Kidney epithelial cell (primary cell): ENCODE data around the gene EXOC3L1. TPM values are rescaled to one million over a fixed set of nuclear protein-coding genes. Genes with fewer than 3 reads are reported as not detected.

Source experiments
- DNase-seq: peaks from one replicate; pipeline ENCODE4 v3.0.0-alpha.2; 2010; ENCODE audit warnings: low read depth
- H3K27me3 ChIP-seq: 2 replicates; pipeline ENCODE4 v1.6.0; 2011; ENCODE audit warnings: low read length; ENCODE audit not compliant: control insufficient read depth, insufficient read depth
- H3K36me3 ChIP-seq: 2 replicates; pipeline ENCODE4 v1.5.1; 2011; ENCODE audit warnings: low read length; ENCODE audit not compliant: control insufficient read depth, insufficient read depth
- H3K4me3 ChIP-seq: 2 replicates; pipeline ENCODE4 v1.5.1; 2011; ENCODE audit warnings: low read depth, mild to moderate bottlenecking, control low read depth, low read length
- total RNA-seq: library from RNA; depleted of rRNA; stranded (reverse); fragments of >200 nt; gene quantifications from 2 replicates; pipeline ENCODE4 v1.2.3, GENCODE V29; 2015
- TF ChIP-seq, protein P1 (sequence below): IDR thresholded peaks from 2 replicates; pipeline ENCODE4 v1.5.1; 2011; ENCODE audit warnings: mild to moderate bottlenecking, moderate library complexity, low read length, control low read depth, inconsistent platforms; ENCODE audit not compliant: insufficient read depth, poor library complexity, severe bottlenecking

The EXOC3L1 gene
- total RNA-seq, 1 donor from 2014 or later = 0.25 TPM

DNA sequence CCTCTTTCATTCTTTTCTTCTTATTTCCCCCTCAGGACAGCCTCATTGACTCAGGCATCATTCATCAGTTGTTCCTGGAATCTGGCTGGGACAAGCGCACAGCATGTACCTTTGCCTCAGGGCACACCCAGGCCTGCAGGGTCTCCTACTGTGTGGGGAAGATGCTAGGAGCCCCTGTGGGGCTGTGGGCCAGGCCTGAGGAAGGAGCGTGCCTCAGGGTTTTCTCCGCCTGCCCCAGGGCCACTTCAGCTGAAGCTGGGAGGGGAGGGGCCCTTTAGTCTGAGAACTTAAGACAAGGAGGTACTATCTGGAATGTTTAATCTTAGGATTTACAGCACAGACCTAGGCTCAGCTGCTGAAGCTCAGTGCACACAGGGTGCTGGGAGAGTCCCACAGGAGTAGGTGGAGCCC, 16.9 kb upstream of the EXOC3L1 start:
- Histone ChIP-seq H3K36me3 (no peaks in the 10 kb centered on the region), H3K27me3 (no peaks in the 10 kb centered on the region), H3K4me3 (no peak overlapping the region)
- no peak for DNase-seq
- TF ChIP-seq, protein P1, sequence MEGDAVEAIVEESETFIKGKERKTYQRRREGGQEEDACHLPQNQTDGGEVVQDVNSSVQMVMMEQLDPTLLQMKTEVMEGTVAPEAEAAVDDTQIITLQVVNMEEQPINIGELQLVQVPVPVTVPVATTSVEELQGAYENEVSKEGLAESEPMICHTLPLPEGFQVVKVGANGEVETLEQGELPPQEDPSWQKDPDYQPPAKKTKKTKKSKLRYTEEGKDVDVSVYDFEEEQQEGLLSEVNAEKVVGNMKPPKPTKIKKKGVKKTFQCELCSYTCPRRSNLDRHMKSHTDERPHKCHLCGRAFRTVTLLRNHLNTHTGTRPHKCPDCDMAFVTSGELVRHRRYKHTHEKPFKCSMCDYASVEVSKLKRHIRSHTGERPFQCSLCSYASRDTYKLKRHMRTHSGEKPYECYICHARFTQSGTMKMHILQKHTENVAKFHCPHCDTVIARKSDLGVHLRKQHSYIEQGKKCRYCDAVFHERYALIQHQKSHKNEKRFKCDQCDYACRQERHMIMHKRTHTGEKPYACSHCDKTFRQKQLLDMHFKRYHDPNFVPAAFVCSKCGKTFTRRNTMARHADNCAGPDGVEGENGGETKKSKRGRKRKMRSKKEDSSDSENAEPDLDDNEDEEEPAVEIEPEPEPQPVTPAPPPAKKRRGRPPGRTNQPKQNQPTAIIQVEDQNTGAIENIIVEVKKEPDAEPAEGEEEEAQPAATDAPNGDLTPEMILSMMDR = no peak

DNA sequence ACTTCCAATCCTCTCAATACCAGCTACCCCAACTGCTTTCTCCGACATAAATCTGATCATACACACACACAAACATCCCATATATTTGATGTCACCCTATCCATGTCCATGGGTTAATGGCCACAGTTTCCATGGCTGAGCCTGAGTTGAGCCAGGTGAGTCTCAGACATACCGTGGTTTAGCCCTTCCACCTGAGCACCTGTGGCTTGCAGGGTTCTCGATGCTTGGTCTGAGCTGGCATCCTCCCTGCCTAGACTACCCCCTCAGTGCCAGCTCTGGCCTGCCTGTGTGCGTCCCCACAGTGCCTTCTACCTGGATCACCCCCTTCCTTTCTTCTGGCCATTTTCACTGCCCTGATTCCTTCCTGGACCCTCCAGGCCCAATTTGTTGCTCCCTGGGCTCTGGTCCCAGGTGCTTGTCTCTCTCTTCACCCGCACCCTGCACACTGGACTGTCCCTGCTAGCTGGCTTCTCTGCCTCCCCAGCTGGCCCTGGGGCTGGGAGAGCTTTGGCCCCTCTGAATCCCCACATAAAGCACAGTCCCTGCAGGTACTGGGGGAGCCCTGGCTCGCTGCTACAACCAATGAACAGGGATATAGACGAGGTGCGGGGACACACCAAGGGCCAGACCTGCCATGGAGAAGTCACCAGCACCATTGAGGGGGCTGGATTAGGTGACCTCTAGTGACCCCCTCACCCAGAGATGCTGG, 16.3 kb upstream of the EXOC3L1 start:
- no peak for DNase-seq
- TF ChIP-seq, protein P1 = no peak
- no peak overlapping the region for H3K4me3 ChIP-seq
- no peaks in the 10 kb centered on the region for H3K36me3 ChIP-seq
- no peaks in the 10 kb centered on the region for H3K27me3 ChIP-seq

DNA sequence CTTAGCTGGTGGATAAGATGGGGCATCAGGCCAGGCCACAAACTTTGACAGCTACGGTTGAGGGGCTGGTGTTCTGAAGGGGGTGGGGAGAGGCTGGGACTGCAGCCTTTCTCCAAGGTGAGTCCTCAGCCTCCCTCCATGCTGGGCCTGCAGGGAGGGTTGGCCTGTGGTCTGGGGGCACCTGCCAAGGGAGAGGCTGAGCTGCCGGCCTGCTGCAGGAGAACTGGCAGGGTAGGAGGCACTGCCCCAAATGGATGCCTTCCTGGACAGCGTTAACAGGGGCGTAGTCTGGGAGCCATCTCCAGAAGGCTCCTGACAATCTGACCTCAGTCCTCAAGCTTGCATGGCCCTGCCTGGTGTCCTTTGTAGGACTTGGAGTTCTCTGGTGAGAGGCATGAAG, 14.1 kb upstream of the EXOC3L1 start:
- Histone ChIP-seq H3K4me3 (no peak overlapping the region), H3K27me3 (no peaks in the 10 kb centered on the region), H3K36me3 (no peaks in the 10 kb centered on the region)
- DNase-seq = no peak
- TF ChIP-seq, protein P1 = no peak

DNA sequence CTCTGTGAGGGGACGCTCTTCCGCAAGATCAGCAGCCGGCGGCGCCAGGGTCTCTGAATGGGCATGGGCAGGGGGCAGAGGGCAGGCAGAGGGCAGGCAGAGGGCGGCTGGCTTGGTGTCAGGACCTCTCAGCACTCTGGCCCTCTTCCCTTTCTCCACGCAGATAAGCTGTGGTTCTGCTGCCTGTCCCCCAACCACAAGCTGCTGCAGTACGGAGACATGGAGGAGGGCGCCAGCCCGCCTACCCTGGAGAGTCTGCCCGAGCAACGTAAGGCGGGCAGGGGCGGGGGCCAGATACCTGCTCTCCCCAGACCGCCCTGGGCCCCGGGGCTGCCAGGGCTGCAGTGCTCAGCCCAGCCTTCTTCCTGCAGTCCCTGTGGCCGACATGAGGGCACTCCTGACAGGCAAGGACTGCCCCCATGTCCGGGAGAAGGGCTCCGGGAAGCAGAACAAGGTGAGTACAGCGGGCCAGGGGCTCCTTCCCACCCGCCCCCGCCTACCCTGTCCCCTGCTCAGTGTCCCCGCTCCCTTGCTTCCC, 13.1 kb upstream of the EXOC3L1 start:
- DNase-seq = no peak
- TF ChIP-seq, protein P1 = no peak
- H3K36me3 ChIP-seq = no peaks in the 10 kb centered on the region
- H3K27me3 ChIP-seq = no peaks in the 10 kb centered on the region
- no peak overlapping the region for H3K4me3 ChIP-seq

DNA sequence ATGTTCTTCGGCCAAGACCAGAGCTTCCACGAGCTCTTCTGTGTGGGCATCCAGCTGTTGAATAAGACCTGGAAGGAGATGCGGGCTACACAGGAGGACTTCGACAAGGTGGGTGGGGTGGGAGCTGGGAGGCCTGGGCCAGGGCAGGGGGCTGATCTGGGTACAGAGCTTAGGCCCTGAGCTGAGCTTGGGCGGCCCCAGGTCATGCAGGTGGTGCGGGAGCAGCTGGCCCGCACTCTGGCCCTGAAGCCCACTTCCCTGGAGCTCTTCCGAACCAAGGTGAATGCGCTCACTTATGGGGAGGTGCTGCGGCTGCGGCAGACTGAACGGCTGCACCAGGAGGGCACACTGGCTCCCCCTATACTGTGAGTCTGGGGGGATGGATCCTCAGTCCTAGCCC, 12.5 kb upstream of the EXOC3L1 start:
- no peak overlapping the region for H3K4me3 ChIP-seq
- H3K36me3 ChIP-seq = no peaks in the 10 kb centered on the region
- H3K27me3 ChIP-seq = no peaks in the 10 kb centered on the region
- TF ChIP-seq, protein P1 = no peak
- DNase-seq = no peak
